Measurements from ENCODE around the gene SGCD.

- no peak for TF ChIP-seq CBX3 (IDR thresholded peaks at IDR 0.05; ENCODE audit: low read depth)
- TF ChIP-seq CTCF (IDR thresholded peaks at IDR 0.05 in 2 of 3, conservative IDR thresholded peaks at IDR 0.05 in 1 of 3; ENCODE audit: borderline replicate concordance in 1 of 3, insufficient read depth in 1 of 3, low read depth in 2 of 3, low read length in 2 of 3), result no peak
These were observed 314.7 kb downstream of the SGCD start for GRCh38 chr5:156641686-156642085.

Measured in HCT116 (cell line).